Activated T-helper 1 cell treated with Interleukin-2 at 50 U/mL for 16 hours (primary cell): Measurements from ENCODE around the gene RAPGEF6.
"Not testable (repeated sequence)": the region's sequence is repeated elsewhere in the genome, so short reads cannot be mapped to it uniquely, and the experiment has no call there.

Experiments
- DNase-seq: peaks from one replicate; pipeline ENCODE4 v3.0.0-alpha.2; 2020; ENCODE audit warnings: low read depth

The RAPGEF6 gene

GRCh38 chr5:131607903-131608540 lies 27.0 kb downstream of the RAPGEF6 start:
- DNase-seq: no peak

GRCh38 chr5:131607418-131607817 lies 27.6 kb downstream of the RAPGEF6 start:
- no peak for DNase-seq

- no peak for DNase-seq
These were observed 29.9 kb downstream of the RAPGEF6 start for GRCh38 chr5:131605086-131605485.

DNA sequence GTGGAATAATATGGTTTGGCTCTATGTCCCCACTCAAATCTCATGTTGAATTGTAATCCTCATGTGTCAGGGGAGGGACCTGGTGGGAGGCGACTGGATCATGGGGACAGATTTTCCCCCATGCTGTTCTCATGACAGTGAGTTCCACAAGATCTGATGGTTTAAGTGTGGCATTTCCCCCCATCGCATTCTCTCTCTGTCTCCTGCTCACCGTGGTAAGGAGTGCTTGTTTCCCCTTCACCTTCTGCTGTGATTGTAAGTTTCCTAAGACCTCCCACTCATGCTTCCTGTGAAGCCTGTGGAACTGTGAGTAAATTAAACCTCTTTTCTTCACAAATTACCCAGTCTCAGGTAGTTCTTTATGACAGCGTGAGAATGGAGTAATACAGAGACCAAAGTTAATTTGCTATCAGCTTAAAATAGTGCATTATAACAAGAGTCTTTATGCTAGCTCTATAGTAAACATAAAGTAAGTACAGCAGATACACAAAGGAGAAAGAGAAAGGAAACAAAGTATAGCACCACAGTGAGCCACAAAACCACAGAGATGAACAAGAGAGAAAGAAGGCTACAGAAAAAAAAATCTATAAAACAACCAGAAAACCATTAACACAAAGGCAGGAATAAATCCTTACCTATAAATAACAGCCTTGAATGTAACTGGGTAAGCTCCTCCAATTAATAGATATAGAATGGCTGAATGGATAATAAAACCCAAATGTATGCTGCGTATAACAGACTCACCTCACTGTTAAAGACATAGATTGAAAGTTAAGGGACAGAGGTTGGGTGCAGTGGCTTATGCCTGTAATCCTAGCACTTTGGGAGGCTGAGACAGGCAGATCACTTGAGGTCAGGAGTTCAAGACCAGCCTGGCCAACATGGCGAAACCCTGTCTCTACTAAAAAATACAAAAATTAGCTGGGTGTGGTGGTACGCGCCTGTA lies 39.7 kb downstream of the RAPGEF6 start:
- no peak for DNase-seq

GRCh38 chr5:131593921-131594320 lies 41.1 kb downstream of the RAPGEF6 start:
- DNase-seq: no peak

- DNase-seq: not testable (repeated sequence)
These were observed 41.6 kb downstream of the RAPGEF6 start for GRCh38 chr5:131593436-131593835.

- no peak for DNase-seq
These were observed 45.3 kb downstream of the RAPGEF6 start for GRCh38 chr5:131589510-131590348.

- DNase-seq: no peak
These were observed 47.5 kb downstream of the RAPGEF6 start for GRCh38 chr5:131587541-131587940.

DNA sequence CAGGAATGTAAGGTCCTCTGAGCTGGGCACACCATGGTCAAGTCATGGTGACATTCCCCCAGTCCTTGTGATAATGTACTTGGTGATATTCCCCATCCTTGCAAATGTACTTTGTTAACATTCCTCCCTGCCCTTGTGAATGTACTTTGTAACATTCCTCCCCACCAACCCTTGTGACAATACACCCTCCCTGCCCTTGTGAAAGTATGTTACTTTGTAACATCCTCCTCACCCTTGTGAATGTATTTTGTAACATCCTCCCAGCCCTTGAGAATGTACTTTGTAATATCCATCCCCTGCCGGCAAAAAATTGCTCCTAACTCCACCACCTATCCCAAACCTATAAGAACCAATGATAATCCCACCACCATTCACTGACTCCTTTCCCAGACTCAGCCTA lies 53.3 kb downstream of the RAPGEF6 start:
- no peak for DNase-seq

- no peak for DNase-seq
These were observed 54.9 kb downstream of the RAPGEF6 start for GRCh38 chr5:131579917-131580671.

- no peak for DNase-seq
These were observed 59.3 kb downstream of the RAPGEF6 start for GRCh38 chr5:131575660-131576227.

GRCh38 chr5:131571669-131572168 lies 63.3 kb downstream of the RAPGEF6 start:
- no peak for DNase-seq

DNA sequence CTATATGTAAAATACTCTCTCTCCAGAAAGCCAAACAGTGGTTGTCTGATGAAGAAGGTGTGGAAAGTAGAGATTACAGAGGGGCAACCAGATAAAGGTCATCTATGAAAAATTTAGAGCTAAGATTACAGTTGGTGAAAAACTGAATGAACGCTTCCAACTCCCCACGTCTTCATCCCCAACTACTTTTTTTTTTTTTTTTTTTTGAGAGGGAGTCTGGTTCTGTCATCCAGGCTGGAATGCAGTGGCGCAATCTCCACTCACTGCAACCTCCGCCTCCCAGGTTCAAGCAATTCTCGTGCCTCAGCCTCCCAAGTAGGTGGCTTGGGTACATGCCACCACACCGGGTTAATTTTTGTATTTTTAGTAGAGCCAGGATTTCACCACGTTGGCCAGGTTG lies 64.3 kb downstream of the RAPGEF6 start:
- no peak for DNase-seq

GRCh38 chr5:131564229-131564652 lies 70.8 kb downstream of the RAPGEF6 start:
- no peak for DNase-seq

DNA sequence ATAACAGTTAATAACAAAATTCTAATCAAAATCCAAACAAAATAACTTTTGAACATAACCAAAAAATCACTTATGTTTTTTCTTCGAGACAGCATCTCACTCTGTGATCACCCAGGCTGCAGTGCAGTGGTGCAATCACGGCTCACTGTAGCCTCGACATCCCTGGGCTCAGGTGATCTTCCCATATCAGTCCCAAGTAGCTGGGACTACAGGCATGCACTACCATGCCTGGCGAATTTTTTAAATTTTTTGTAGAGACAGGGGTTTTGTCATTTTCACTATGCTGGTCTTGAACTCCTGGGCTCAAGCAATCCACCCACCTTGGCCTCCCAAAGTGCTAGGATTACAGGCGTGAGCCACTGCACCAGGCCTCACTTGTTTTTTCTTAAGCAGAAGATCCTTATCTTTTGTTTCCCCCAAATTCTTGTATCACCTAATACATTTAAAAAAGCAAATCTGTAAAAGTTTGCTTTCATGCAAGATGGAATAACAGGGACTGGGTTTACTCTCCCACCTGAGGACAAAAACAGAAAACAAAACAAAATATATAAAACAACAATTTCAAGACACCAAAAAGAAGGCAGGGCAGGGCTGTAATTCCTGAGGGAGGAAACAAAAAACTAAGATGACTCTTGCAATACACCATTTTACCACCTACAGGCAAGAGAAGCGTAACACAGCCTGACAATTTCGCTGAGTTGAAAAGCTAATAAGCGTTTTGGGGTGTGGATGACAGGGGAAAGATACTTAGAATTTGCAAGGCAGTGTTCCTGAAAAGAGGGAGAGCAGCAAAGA lies 71.4 kb downstream of the RAPGEF6 start:
- DNase-seq: no peak

DNA sequence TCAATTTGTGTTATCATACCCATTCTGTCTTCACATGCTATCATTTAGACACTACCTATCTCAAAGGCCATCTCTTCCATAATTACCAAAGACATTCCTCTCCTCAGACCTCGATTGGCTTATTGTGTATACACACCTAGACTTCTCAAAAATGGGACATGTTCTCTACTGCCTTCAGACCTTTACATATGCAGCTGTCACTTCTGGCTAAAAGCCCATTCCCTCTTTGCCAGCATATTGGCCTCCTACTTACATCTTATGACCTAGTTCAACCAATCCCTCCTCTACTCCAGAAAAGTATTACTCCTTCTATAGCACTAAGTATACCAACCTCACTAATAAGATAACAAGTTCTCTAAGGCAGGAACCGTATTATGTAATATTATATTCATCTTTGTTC lies 84.4 kb downstream of the RAPGEF6 start:
- DNase-seq: no peak

DNA sequence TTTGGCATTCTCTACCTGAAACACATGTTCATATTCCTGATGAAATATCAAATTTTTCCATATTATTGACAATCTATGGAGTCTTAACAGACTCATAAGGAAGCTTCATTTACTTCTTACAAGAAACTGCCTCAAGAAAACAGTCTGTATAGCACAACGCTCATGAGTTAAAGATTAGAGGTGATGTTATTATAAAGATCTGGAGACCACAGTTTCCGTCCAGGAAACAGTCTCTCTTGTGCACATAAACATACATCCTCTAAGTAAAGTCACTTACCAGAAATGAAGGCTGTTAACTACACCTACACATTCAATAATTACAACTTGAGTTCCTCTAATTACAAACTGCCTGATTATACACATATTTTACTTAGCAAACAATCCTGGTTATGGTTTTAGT lies 86.9 kb downstream of the RAPGEF6 start:
- no peak for DNase-seq

DNA sequence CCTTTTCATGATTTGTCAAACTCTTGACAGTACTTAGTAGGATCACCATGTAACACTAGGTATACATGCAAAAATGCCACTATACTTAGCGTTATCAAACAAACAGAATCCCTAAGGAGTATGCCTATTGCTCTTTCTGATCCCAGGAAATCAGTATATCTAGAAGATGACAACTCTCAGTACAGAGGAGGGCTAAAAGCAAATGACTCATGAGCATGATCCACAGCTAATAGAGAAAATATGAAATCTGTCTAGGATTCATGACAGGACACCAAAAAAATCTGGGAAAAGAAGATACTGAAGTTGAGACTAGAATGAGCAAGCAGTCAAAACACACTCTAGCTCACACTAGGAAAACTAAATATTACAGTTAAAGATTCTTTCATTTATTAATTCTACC lies 89.2 kb downstream of the RAPGEF6 start:
- DNase-seq: no peak

DNA sequence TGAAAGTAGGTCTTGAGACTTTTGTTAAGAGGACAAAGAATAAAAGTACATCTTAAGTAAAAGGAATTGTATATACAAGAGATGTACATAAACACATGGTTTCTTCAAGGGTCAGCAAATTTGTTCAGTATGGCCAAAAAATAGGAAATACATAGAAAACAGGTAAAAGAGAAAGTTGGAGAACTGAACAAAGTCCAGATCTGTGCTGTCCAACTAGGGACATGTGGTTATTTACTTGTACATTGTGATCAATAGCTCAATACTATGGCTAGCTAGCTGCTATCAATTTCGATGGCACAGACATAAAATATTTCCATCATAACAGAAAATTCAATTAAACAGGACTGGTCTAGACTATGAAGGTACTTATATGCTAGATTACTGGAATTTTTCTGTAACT lies 92.3 kb downstream of the RAPGEF6 start:
- no peak for DNase-seq

- no peak for DNase-seq
These were observed 93.3 kb downstream of the RAPGEF6 start for GRCh38 chr5:131541762-131542161.
